HCT116 (cell line): Measurements from ENCODE around the gene METTL25B. TPM values are rescaled to one million over a fixed set of nuclear protein-coding genes. Genes with fewer than 3 reads are reported as not detected.

Source experiments
- ATAC-seq: fragments of 200-7000 bp; cut with Tn5 transposase; 2 replicates; pipeline ENCODE4 v1.9.1; 2020; ENCODE audit warnings: mild to moderate bottlenecking, moderate library complexity
- BruUV-seq: library from RNA; stranded (reverse); fragments of 400-500 nt; replicated peaks from 2 replicates; lab custom pipeline; 2021; lab: Mats Ljungman, UMichigan
- CTCF ChIA-PET: fragments of 300-600 bp; sonication (Branson Sonifier 250); formaldehyde crosslinking; loops from one replicate; lab custom pipeline; 2021; ENCODE audit warnings: antibody characterized with exemption; lab: Charles Lee
- POLR2A ChIA-PET: fragments of 300-600, 350-600 bp; sonication (Branson Sonifier 250); formaldehyde crosslinking; loops from one replicate; lab custom pipeline; 2021; ENCODE audit warnings: antibody characterized with exemption; lab: Charles Lee
- RAD21 ChIA-PET, 2 experiments: fragments of 300-600 bp; sonication (Branson Sonifier 250); formaldehyde crosslinking; loops; one replicate each; lab custom pipeline; 2023; ENCODE audit warnings: low total read pairs in 2 of 2; ENCODE audit not compliant: uncharacterized antibody in 2 of 2, unreplicated experiment in 2 of 2, low non-redundant PET in 1 of 2; lab: Charles Lee
- DNase-seq: peaks from one replicate; pipeline ENCODE4 v3.0.0-alpha.2; 2010; ENCODE audit warnings: low read depth, low spot score
- H2AFZ ChIP-seq: fragments of 200-600 bp; shearing (Covaris generic), sonication (generic); 2 replicates; pipeline ENCODE4 v1.6.1; 2017; ENCODE audit warnings: low read depth, mixed run types, mixed read lengths, antibody characterized with exemption, low read length; ENCODE audit not compliant: poor library complexity, severe bottlenecking
- H3K27ac ChIP-seq: 2 replicates; pipeline ENCODE4 v1.5.1; 2012; ENCODE audit warnings: low read depth, low read length
- H3K27me3 ChIP-seq: fragments of 200-600 bp; sonication (generic); 2 replicates; pipeline ENCODE4 v1.6.1; 2016; ENCODE audit warnings: mixed run types, low read length, mixed read lengths; ENCODE audit not compliant: insufficient read depth
- H3K36me3 ChIP-seq, 2 experiments: fragments of 200-500 bp in 1 of 2; fragments of 200-600 bp in 1 of 2; sonication (Bioruptor generic) in 1 of 2; sonication (generic) in 1 of 2; 2 replicates each; pipeline versions ENCODE4 v1.5.1 to v1.6.1; 2014 to 2016; ENCODE audit warnings: low read length in 2 of 2, inconsistent platforms in 1 of 2, mixed read lengths in 1 of 2, mixed run types in 1 of 2; ENCODE audit not compliant: insufficient read depth in 2 of 2, control insufficient read depth in 1 of 2
- H3K4me1 ChIP-seq, 2 experiments: fragments of 200-600 bp in 1 of 2; sonication (generic) in 1 of 2; 2 replicates each; pipeline versions ENCODE4 v1.5.1 to v1.6.1; 2012 to 2017; ENCODE audit warnings: low read length in 2 of 2, inconsistent platforms in 1 of 2, mild to moderate bottlenecking in 1 of 2, mixed read lengths in 1 of 2, mixed run types in 1 of 2, moderate library complexity in 1 of 2; ENCODE audit not compliant: insufficient read depth in 2 of 2, control insufficient read depth in 1 of 2
- H3K4me2 ChIP-seq: fragments of 200-600 bp; sonication (generic); 2 replicates; pipeline ENCODE4 v1.6.1; 2017; ENCODE audit warnings: mixed run types, low read length, mixed read lengths
- H3K4me3 ChIP-seq, 2 experiments: fragments of 200-600 bp in 1 of 2; sonication (generic) in 1 of 2; replicated peaks in 1 of 2; 2 replicates each; pipeline ENCODE4 v1.5.1; 2011 to 2016; ENCODE audit warnings: low read length in 2 of 2, control low read depth in 1 of 2, low read depth in 1 of 2, mild to moderate bottlenecking in 1 of 2, mixed read lengths in 1 of 2, mixed run types in 1 of 2
- H3K79me2 ChIP-seq: fragments of 200-600 bp; sonication (generic); 2 replicates; pipeline ENCODE4 v1.6.1; 2017; ENCODE audit warnings: mild to moderate bottlenecking, mixed run types, low read length, moderate library complexity, mixed read lengths; ENCODE audit not compliant: insufficient read depth
- H3K9ac ChIP-seq: fragments of 200-600 bp; sonication (generic); 2 replicates; pipeline ENCODE4 v1.6.1; 2016; ENCODE audit warnings: low read length, mixed read lengths
- H3K9me2 ChIP-seq: fragments of 200-600 bp; sonication (generic), shearing (Covaris generic); 2 replicates; pipeline ENCODE4 v1.6.1; 2017; ENCODE audit warnings: mixed run types, mild to moderate bottlenecking, moderate library complexity; ENCODE audit not compliant: insufficient read depth
- H3K9me3 ChIP-seq, 2 experiments: fragments of 200-500 bp in 1 of 2; fragments of 200-600 bp in 1 of 2; sonication (Bioruptor generic) in 1 of 2; sonication (generic) in 1 of 2; 2 replicates each; pipeline ENCODE4 v1.6.1; 2014 to 2017; ENCODE audit warnings: low read length in 2 of 2, mixed read lengths in 2 of 2, inconsistent platforms in 1 of 2, low read depth in 1 of 2, mild to moderate bottlenecking in 1 of 2, mixed run types in 1 of 2, moderate library complexity in 1 of 2; ENCODE audit not compliant: control insufficient read depth in 1 of 2, insufficient read depth in 1 of 2
- H4K20me1 ChIP-seq: fragments of 200-600 bp; sonication (generic), shearing (Covaris generic); 2 replicates; pipeline ENCODE4 v1.6.1; 2017; ENCODE audit warnings: mixed run types, mild to moderate bottlenecking, moderate library complexity; ENCODE audit not compliant: insufficient read depth
- ATF3 ChIP-seq: IDR thresholded peaks from 2 replicates; pipeline ENCODE4 v1.6.1; 2012
- CEBPB ChIP-seq: IDR thresholded peaks from 2 replicates; pipeline ENCODE4 v1.6.1; 2012; ENCODE audit warnings: low read depth
- EGR1 ChIP-seq: IDR thresholded peaks from 2 replicates; pipeline ENCODE4 v1.6.1; 2012; ENCODE audit warnings: low read depth
- JUND ChIP-seq: IDR thresholded peaks from 2 replicates; pipeline ENCODE4 v1.6.1; 2012
- POLR2A ChIP-seq: IDR thresholded peaks from 2 replicates; pipeline ENCODE4 v1.7.0; 2011; ENCODE audit warnings: borderline replicate concordance; ENCODE audit not compliant: insufficient read depth, insufficient read length; ENCODE audit errors: extremely low read depth
- SIN3A ChIP-seq: IDR thresholded peaks from 2 replicates; pipeline ENCODE4 v1.6.1; 2012; ENCODE audit warnings: low read depth
- SP1 ChIP-seq: IDR thresholded peaks from 2 replicates; pipeline ENCODE4 v1.6.1; 2012; ENCODE audit warnings: low read depth
- ZNF274 ChIP-seq: fragments of 200-500 bp; sonication (Bioruptor generic); IDR thresholded peaks from 2 replicates; pipeline ENCODE4 v1.6.1; 2014; ENCODE audit warnings: mild to moderate bottlenecking, low read depth, low read length, inconsistent platforms
- intact Hi-C: fragments of 100-400 bp; cut with micrococcal nuclease; formaldehyde crosslinking; loops from 2 replicates; pipeline ENCODE4 v1.10.0; 2022
- total RNA-seq: library from RNA; stranded (reverse); gene quantifications from one replicate; pipeline ENCODE4 v1.2.1, GENCODE V29; 2021; ENCODE audit not compliant: unreplicated experiment
- TF ChIP-seq, protein P1 (sequence below): IDR thresholded peaks from 2 replicates; pipeline ENCODE4 v1.6.1; 2012; ENCODE audit warnings: low read depth

METTL25B gene
- total RNA-seq, 1 experiment from 2014 or later: 36.5 TPM

DNA sequence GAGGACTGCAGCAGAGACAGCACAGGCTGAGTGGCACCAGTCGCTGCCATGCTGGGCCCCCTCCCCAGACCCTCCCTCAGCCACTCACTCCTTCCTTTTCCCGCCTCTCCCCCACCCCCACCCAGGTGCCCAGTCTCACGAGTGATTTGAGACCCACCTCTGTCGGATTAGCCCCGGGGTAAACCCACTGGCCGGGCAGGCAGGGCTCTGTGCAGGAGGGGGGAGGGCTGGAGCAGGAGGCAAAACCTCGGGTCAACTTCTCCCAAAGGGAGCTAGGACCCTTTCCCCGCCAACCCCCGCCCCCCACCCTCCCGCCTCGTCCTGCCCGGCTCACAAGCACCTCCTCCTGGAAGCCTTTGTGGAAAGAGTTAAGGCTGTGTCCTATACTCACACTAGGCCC, 16.1 kb downstream of the METTL25B start:
- CTCF ChIA-PET: interaction anchor here (0.7 kb wide), 1 partner anchor 146 kb away, joined by 3 read pairs; no protein-coding TSS in a partner anchor
- no TSS peak for BruUV-seq
- peaks cover 77% of the 10 kb centered on the region for H3K79me2 ChIP-seq
- H2AFZ ChIP-seq: no peak overlapping the region
- H3K4me2 ChIP-seq: no peak overlapping the region
- H3K9me2 ChIP-seq: no peaks in the 10 kb centered on the region
- no peak overlapping the region for H3K9ac ChIP-seq
- H4K20me1 ChIP-seq: no peaks in the 10 kb centered on the region
- TF ChIP-seq SP1: no peak
- TF ChIP-seq, all 23 proteins: peak for 0
- H3K4me3 ChIP-seq: no peak overlapping the region
- no peak for ATAC-seq
- no peaks in the 10 kb centered on the region for H3K27me3 ChIP-seq
- H3K4me1 ChIP-seq: peaks cover 34 to 62% of the 10 kb centered on the region in 2 experiments
- H3K9me3 ChIP-seq: no peaks in the 10 kb centered on the region
- RAD21 ChIA-PET: no interaction called here
- H3K36me3 ChIP-seq: peaks cover 16 to 21% of the 10 kb centered on the region in 2 experiments; a peak in 2 of 4 replicates
- intact Hi-C loops: loop anchor here (10.0 kb wide), 1 partner anchor 240 kb away; the partner anchor contains the start of gene MEF2D
- POLR2A ChIA-PET: interaction anchor here (0.7 kb wide), 1 partner anchor 16 kb away, joined by 7 read pairs; the partner anchor contains the start of gene ISG20L2
- H3K27ac ChIP-seq: no peak overlapping the region; the same call in 1 of the 2 replicates
- no peak for DNase-seq

- no peaks in the 10 kb centered on the region for H3K9me3 ChIP-seq
- POLR2A ChIA-PET: interaction anchor here (0.7 kb wide), 1 partner anchor 16 kb away, joined by 7 read pairs; the partner anchor contains the start of gene ISG20L2
- no peaks in the 10 kb centered on the region for H3K9me2 ChIP-seq
- no peak for ATAC-seq
- DNase-seq: no peak
- H3K4me2 ChIP-seq: no peak overlapping the region
- no TSS peak for BruUV-seq
- peaks cover 77% of the 10 kb centered on the region for H3K79me2 ChIP-seq
- intact Hi-C loops: loop anchor here (10.0 kb wide), 1 partner anchor 240 kb away; the partner anchor contains the start of gene MEF2D
- H2AFZ ChIP-seq: no peak overlapping the region
- H4K20me1 ChIP-seq: no peaks in the 10 kb centered on the region
- H3K27ac ChIP-seq: peak overlapping the region; percentile 99
- TF ChIP-seq POLR2A: no peak
- no peak for TF ChIP-seq JUND
- no peak for TF ChIP-seq ATF3
- TF ChIP-seq, protein P1, sequence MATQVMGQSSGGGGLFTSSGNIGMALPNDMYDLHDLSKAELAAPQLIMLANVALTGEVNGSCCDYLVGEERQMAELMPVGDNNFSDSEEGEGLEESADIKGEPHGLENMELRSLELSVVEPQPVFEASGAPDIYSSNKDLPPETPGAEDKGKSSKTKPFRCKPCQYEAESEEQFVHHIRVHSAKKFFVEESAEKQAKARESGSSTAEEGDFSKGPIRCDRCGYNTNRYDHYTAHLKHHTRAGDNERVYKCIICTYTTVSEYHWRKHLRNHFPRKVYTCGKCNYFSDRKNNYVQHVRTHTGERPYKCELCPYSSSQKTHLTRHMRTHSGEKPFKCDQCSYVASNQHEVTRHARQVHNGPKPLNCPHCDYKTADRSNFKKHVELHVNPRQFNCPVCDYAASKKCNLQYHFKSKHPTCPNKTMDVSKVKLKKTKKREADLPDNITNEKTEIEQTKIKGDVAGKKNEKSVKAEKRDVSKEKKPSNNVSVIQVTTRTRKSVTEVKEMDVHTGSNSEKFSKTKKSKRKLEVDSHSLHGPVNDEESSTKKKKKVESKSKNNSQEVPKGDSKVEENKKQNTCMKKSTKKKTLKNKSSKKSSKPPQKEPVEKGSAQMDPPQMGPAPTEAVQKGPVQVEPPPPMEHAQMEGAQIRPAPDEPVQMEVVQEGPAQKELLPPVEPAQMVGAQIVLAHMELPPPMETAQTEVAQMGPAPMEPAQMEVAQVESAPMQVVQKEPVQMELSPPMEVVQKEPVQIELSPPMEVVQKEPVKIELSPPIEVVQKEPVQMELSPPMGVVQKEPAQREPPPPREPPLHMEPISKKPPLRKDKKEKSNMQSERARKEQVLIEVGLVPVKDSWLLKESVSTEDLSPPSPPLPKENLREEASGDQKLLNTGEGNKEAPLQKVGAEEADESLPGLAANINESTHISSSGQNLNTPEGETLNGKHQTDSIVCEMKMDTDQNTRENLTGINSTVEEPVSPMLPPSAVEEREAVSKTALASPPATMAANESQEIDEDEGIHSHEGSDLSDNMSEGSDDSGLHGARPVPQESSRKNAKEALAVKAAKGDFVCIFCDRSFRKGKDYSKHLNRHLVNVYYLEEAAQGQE: no peak
- TF ChIP-seq CEBPB: no peak
- TF ChIP-seq ZNF274: no peak
- no peak for TF ChIP-seq SIN3A
- TF ChIP-seq EGR1: no peak
- peaks cover 16 to 21% of the 10 kb centered on the region in 2 experiments; a peak in 2 of 4 replicates for H3K36me3 ChIP-seq
- H3K9ac ChIP-seq: 0 out of 2 replicates have a peak overlapping the region, but pooled peaks have one; percentile 94
- RAD21 ChIA-PET: no interaction called here
- H3K27me3 ChIP-seq: no peaks in the 10 kb centered on the region
- peaks cover 35 to 67% of the 10 kb centered on the region in 2 experiments for H3K4me1 ChIP-seq
- H3K4me3 ChIP-seq: no peak overlapping the region
- CTCF ChIA-PET: interaction anchor here (0.7 kb wide), 1 partner anchor 145 kb away, joined by 3 read pairs; no protein-coding TSS in a partner anchor
Measured at GRCh38 chr1:156744786-156745419, 16.6 kb downstream of the METTL25B start.
